Smooth muscle cell (in vitro differentiated cells): Measurements from ENCODE around the gene KIF19. TPM values are rescaled to one million over a fixed set of nuclear protein-coding genes. Genes with fewer than 3 reads are reported as not detected.

Source experiments
- DNase-seq: peaks from one replicate; lab custom pipeline; 2025; ENCODE audit not compliant: unreplicated experiment; lab: John Stamatoyannopoulos, UW
- H2AFZ ChIP-seq: fragments of 200-600 bp; sonication (generic); 2 replicates; pipeline ENCODE4 v1.6.0; 2016; ENCODE audit warnings: antibody characterized with exemption, low read depth, mild to moderate bottlenecking
- H3F3A ChIP-seq: fragments of 200-600 bp; sonication (generic); 2 replicates; pipeline ENCODE4 v1.6.0; 2017; ENCODE audit warnings: antibody characterized with exemption, low read depth
- H3K27ac ChIP-seq: fragments of 200-600 bp; sonication (generic); 2 replicates; pipeline ENCODE4 v1.5.1; 2016; ENCODE audit warnings: low read depth, mild to moderate bottlenecking
- H3K27me3 ChIP-seq: fragments of 200-600 bp; sonication (generic); 2 replicates; pipeline ENCODE4 v1.6.1; 2016; ENCODE audit warnings: low read depth, mild to moderate bottlenecking
- H3K36me3 ChIP-seq: fragments of 200-600 bp; sonication (generic); 2 replicates; pipeline ENCODE4 v1.5.1; 2016; ENCODE audit warnings: low read depth
- H3K4me1 ChIP-seq: fragments of 200-600 bp; sonication (generic); 2 replicates; pipeline ENCODE4 v1.5.1; 2016; ENCODE audit warnings: low read depth
- H3K4me2 ChIP-seq: fragments of 200-600 bp; sonication (generic); 2 replicates; pipeline ENCODE4 v1.6.0; 2016; ENCODE audit warnings: mild to moderate bottlenecking
- H3K4me3 ChIP-seq: fragments of 200-600 bp; sonication (generic); 2 replicates; pipeline ENCODE4 v1.5.1; 2016; ENCODE audit warnings: mild to moderate bottlenecking
- H3K79me2 ChIP-seq: fragments of 200-600 bp; sonication (generic); 2 replicates; pipeline ENCODE4 v1.6.0; 2016; ENCODE audit warnings: low read depth, mild to moderate bottlenecking
- H3K9ac ChIP-seq: fragments of 200-600 bp; sonication (generic); 2 replicates; pipeline ENCODE4 v1.6.0; 2016; ENCODE audit warnings: low read depth
- H3K9me3 ChIP-seq: fragments of 200-600 bp; sonication (generic); replicated peaks from 2 replicates; pipeline ENCODE4 v1.5.1; 2016; ENCODE audit warnings: low read depth
- H4K20me1 ChIP-seq: fragments of 200-600 bp; sonication (generic); 2 replicates; pipeline ENCODE4 v1.6.0; 2016; ENCODE audit warnings: low read depth
- CTCF ChIP-seq: fragments of 200-600 bp; sonication (generic); IDR thresholded peaks from 2 replicates; pipeline ENCODE4 v1.5.1; 2017; ENCODE audit warnings: borderline replicate concordance, mild to moderate bottlenecking, antibody characterized with exemption; ENCODE audit not compliant: insufficient read depth, poor library complexity, severe bottlenecking
- WGBS: methylation state at CpG from one replicate; pipeline ENCODE4 v1.1.7; 2016; ENCODE audit warnings: low lambda C conversion rate; 5-methylcytosine and 5-hydroxymethylcytosine counted together
- polyA plus RNA-seq: library from polyadenylated mRNA; unstranded; fragments of >200 nt; fragmentation: Nextera tagmentation; extraction: Ambion mirVana; gene quantifications from 2 replicates; pipeline ENCODE4 v1.2.1, GENCODE V29; 2016
- total RNA-seq: library from RNA; depleted of rRNA; stranded (reverse); fragments of >200 nt; gene quantifications from 2 replicates; pipeline ENCODE4 v1.2.3, GENCODE V29; 2014

KIF19 gene
- total and polyA plus RNA-seq, 2 experiments from 2014 or later = not detected

DNA sequence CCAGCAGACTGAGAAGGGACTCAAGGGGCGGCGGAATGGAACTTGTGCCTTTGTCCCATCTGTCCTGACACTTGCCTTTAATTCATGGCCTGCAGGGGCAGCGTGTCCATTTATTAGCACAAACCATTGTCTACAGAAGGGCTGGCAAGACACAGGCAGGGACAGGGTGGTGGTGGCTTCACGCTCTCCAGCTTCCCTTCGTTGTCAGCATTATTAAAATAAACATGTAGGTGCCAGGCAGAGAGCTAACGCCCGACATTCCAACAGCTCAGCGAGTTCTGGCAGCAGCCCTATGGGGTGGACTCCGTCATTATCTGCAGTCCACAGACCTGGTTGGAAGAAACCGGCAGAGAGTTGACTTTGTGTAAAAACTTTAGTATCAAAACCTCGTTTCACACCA is 35.7 kb upstream of the KIF19 start:
- WGBS = 80% methylated on average over 11 of the region's 11 CpGs
- DNase-seq = no peak
- Histone ChIP-seq H3K4me2 (no peak overlapping the region), H3K4me3 (no peak overlapping the region), H2AFZ (no peak overlapping the region), H3K79me2 (no peaks in the 10 kb centered on the region), H3K9me3 (no peaks in the 10 kb centered on the region), H3F3A (no peaks in the 10 kb centered on the region), H3K27ac (no peak overlapping the region), H3K36me3 (no peaks in the 10 kb centered on the region), H3K27me3 (peaks cover 6% of the 10 kb centered on the region), H3K9ac (no peak overlapping the region), H4K20me1 (no peaks in the 10 kb centered on the region), H3K4me1 (no peaks in the 10 kb centered on the region)
- TF ChIP-seq CTCF = no peak

GRCh38 chr17:74292495-74292894 is 33.5 kb upstream of the KIF19 start:
- Histone ChIP-seq H3K4me1 (peaks cover 4% of the 10 kb centered on the region), H3K4me3 (no peak overlapping the region), H3K4me2 (no peak overlapping the region), H3K79me2 (no peaks in the 10 kb centered on the region), H4K20me1 (no peaks in the 10 kb centered on the region), H3K9ac (no peak overlapping the region), H3K36me3 (no peaks in the 10 kb centered on the region), H3K27me3 (no peaks in the 10 kb centered on the region), H2AFZ (no peak overlapping the region), H3K9me3 (no peaks in the 10 kb centered on the region), H3K27ac (no peak overlapping the region), H3F3A (no peaks in the 10 kb centered on the region)
- 76% methylated on average over 10 of the region's 10 CpGs for WGBS
- no peak for TF ChIP-seq CTCF
- DNase-seq = no peak

- WGBS = 51% methylated on average over 10 of the region's 10 CpGs
- no peak overlapping the region for H2AFZ ChIP-seq
- no peak overlapping the region for H3K9ac ChIP-seq
- H3K4me2 ChIP-seq = peak overlapping the region; percentile 71
- peak overlapping the region; percentile 72 for H3K27ac ChIP-seq
- no peaks in the 10 kb centered on the region for H4K20me1 ChIP-seq
- H3F3A ChIP-seq = no peaks in the 10 kb centered on the region
- H3K4me3 ChIP-seq = no peak overlapping the region
- peaks cover 7% of the 10 kb centered on the region for H3K27me3 ChIP-seq
- peaks cover 4% of the 10 kb centered on the region for H3K4me1 ChIP-seq
- no peak for DNase-seq
- TF ChIP-seq CTCF = no peak
- H3K79me2 ChIP-seq = no peaks in the 10 kb centered on the region
- H3K9me3 ChIP-seq = no peaks in the 10 kb centered on the region
- no peaks in the 10 kb centered on the region for H3K36me3 ChIP-seq
These were observed 30.1 kb upstream of the KIF19 start for GRCh38 chr17:74295625-74296547.
